NCI-H2196 (cell line): ENCODE data around the gene BCL2L15.

Experiments used
- DNase-seq: peaks from one replicate; lab custom pipeline; 2025; ENCODE audit not compliant: unreplicated experiment; lab: John Stamatoyannopoulos, UW

BCL2L15 gene

DNA sequence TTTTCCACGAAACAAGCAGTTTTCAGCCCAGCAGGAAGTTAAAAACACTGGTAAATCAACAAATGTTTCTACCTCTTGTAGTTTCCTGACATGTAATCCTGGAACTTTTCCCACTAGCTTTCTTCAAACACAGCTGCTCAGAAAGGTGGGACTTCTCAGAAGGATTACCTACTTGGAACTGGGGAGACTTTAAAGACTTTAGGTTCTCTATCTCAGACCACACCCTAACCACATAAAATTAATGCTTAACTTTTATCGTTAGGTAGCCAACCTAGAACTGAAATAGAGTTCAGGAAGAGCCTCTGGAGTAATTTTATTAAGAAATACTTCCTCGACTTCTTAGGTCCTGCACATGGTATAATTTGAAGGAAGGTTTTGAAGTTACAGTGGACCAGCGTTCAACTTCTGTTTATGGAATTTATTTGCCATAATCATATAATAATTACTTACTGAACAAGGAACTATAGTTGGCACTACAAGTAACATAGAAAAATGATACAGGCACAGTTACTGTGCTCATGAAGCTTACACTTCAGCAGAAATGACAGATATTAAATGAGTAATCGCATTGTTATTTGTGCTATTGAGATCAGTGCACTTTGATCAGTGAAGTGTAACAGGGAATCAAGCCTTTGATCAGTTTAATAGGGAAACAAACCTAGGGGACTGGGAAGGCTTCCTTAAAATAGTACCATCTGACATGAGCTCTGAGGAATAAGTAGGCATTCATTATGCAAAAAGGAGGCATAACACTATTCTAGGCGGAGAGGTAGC lies at the start of gene BCL2L15:
Gene BCL2L15 (minus strand): TSS at position 180 of the 774 bp plus-strand sequence. CDS start 206 bp downstream, outside the sequence.
- DNase-seq, result no peak

- no peak for DNase-seq
Measured at GRCh38 chr1:113937146-113937545, 49.8 kb upstream of the BCL2L15 start.

DNA sequence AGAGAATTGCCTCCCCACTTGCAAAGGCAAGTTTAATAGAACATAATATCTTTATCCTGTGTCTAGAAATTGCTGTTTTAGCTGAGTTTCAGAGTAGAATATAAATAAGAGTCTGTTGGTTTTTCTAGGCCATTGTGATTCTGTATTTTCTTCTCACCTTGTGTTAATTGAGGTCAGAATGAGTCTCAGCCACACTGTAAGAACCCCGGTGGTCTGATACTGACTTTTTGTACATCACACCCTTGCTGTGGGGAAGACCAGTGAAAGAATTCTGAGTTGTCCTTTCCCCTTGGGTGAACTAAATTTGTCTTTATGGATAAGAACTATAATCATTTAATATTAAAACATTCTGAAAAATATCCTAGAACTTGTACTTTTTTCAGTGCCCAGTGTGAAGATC lies 48.6 kb upstream of the BCL2L15 start:
- no peak for DNase-seq

GRCh38 chr1:113935176-113935575 lies 47.8 kb upstream of the BCL2L15 start:
- DNase-seq, result no peak

GRCh38 chr1:113934511-113935055 lies 47.2 kb upstream of the BCL2L15 start:
- DNase-seq, result no peak

DNA sequence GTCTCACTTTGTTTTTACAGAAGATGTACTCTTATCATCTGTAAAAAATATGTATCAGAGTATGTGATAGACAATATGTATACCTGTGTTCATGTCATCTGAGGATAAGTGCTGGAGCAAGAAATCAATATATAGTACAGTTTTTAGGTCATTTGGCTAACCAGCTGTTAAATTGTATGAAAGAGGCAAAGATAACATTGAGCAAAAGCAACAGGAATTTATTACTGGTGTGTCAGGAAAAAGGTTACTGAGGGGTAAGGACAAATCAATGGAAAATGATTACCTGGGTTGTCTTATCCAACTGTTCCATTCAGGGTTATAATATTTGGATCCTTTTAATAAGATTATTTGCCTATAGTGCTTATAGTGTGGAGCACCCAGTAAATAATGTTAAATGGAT lies 46.6 kb upstream of the BCL2L15 start:
- DNase-seq, result no peak

DNA sequence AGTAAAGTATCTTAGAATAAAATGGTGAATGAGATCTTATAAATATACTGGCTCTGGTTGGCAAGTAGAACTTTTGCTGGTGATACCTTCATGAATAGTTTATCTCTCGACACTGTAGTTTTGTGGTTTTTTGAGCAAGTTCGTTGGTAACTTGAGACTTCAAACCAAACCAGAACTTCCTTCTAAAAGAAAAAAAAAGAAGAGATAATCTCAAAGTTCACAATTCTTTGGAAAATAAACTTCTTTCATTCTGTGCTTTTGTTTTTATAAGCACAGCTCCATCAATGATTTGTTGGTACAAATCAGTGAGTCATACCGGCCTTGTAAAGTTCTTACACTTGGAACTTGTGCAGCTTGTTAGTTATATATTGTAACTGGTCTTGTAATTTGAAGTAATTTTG lies 44.1 kb upstream of the BCL2L15 start:
- DNase-seq, result no peak

DNA sequence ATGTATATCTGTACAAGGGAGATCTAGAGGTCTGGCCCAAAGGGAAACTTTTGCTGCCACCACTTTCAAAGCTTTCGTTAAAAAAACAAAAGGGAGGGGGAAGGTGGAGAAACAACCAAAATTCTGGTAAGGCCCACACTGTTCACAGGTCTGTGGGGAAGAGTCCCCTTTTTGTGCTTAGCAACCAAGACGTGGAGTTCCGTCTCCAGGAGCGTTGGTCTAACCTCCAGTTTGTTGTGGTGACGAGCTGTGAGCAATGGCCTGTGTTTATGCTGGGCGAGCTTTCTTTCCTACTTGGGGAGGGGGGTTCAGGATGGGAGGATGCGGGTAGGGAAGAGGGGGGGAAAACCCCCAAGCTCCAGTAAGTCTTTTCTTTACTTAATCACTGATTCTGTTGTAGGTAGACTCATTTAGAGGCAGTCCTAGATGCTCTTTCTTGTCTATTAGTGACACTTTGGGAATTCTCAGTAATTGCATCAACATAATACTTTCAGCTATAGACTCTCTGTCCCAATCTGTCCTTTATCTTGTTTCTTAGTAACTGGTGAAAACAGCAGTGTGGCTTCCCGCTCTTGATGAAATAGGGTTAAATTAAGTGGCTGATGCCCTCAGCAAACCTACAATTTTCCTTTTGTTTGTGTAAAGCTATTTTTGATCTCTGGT lies 43.2 kb upstream of the BCL2L15 start:
- no peak for DNase-seq

- peak; percentile 41 for DNase-seq
Measured at GRCh38 chr1:113929750-113930498, 42.5 kb upstream of the BCL2L15 start.

- DNase-seq, result peak; percentile 92
Measured at GRCh38 chr1:113928941-113929749, 41.8 kb upstream of the BCL2L15 start, which contains the start of gene HIPK1. Gene HIPK1 (plus strand): TSS chr1:113929324.

GRCh38 chr1:113928187-113928930 lies 41.0 kb upstream of the BCL2L15 start:
- no peak for DNase-seq

- DNase-seq, result no peak
Measured at GRCh38 chr1:113924473-113924872, 37.1 kb upstream of the BCL2L15 start.

DNA sequence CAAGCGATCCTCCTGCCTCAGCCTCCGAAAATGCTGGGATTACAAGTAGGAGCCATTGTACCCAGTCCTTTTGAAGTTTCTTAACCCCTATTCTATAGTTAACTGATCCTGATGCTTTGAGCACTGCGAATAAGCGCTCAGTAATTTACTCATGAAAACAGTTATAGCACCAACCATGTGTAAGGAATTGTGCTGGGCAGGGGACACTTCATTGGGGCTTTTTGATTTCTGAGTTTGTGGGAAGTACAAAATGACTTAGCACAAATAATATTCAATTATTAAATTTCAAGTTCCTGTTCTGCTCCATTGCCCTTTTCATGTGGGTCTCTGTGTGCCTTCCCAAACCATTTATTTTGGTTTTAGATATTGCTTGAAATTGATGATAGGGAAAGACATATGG lies 35.6 kb upstream of the BCL2L15 start:
- DNase-seq, result no peak

DNA sequence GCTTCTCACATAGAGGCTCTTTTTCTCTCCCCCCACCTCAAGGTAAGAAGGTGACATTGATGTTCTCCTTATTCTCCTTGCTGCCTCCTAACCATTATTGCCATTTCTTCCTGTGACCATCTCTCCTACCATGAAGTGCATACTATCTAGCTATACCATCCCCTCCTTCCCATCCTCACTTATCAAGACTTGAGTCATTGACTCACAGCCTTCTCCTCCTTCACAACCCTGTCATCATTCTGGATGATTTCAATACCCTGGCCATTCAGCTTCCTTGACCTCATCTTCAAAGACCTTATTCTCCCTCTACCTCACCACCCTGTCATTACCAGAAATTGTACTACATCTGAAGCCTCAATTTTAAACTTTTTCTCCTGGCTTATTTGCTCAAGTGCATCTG lies 30.9 kb upstream of the BCL2L15 start:
- no peak for DNase-seq

- no peak for DNase-seq
Measured at GRCh38 chr1:113917400-113918082, 30.2 kb upstream of the BCL2L15 start.

GRCh38 chr1:113916974-113917373 lies 29.6 kb upstream of the BCL2L15 start:
- no peak for DNase-seq

DNA sequence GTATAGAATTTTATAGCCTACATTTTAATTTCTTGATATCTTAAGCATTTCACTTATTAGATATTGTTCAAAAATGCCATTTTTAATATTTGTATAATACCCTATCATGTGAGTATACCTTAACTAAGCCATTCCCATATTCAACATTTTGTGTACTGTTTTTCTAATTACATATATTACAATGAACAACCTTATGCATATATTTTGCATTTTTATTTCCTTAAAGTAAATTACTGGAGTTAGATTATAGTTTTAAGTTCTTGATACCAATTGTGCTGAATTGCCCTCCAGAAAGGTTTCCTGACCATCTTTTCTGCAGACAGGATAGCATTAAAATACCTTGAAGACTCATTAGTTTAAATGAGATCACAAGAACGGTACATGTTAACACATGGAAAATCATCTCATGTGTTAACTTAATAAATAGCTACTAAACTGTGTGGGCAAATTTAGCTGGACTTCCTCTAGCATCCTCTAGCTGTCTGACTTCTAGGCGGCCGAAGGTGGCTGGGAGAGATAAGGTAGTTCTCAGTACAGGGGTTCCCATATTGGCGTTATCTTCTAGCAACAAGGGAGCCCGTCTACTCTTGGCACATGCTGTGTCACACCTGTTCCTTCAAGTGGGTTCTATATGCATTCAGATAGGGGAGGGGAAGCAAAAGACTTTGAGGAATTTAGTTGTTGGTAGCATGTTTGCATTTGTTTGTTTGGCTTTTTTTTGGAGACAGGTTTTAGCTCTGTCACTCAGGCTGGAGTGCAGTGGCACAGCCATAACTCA lies 26.7 kb upstream of the BCL2L15 start:
- DNase-seq, result no peak

GRCh38 chr1:113913312-113913668 lies 25.9 kb upstream of the BCL2L15 start:
- DNase-seq, result no peak
